Activated CD4-positive, alpha-beta T cell treated with anti-CD3 and anti-CD28 coated beads, Interleukin-2, Interleukin-4, amounts not matched to agents 100 ng/mL and 50 ng/mL, durations not matched to agents 16 hours and 8 hours (primary cell): ENCODE data around the gene DOK5.

Experiments
- DNase-seq: peaks from one replicate; pipeline ENCODE4 v3.0.0-alpha.2; 2020; ENCODE audit warnings: low spot score

Gene DOK5

DNA sequence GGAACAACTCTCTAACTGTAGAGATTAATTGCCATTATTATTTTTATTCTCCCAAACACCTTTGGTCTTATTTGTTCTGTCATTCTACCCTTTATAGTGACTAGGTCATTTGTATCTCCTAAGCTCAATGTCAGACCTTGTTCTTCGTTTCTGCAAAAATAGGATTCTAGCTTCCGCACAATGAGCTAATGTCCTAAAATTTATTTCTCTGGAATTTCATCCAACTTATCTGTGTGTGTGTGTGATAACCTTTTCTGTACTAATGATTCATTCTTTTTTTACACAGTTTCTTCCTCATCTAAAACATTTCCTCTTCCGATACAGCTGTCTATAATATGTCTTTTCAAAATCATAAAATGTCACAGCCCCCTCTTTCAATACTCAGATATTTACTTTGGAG lies 84.5 kb downstream of the DOK5 start:
- no peak for DNase-seq

DNA sequence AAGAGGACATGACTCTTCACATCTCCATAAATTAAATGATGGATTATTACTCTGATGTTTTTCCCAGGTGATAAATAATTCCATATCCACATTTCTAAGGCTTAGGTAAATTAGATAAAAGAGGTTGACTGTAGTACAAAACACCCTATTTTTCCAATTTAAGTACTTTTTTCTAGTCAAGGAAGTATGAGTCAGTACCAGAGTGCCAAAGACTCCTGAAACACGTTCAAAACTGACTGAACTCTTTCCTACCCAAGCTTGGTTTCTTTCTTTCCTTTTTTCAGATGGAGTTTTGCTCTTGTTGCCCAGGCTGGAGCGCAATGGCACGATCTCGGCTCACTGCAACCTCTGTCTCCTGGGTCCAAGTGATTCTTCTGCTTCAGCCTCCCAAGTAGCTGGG lies 85.0 kb downstream of the DOK5 start:
- DNase-seq: no peak

DNA sequence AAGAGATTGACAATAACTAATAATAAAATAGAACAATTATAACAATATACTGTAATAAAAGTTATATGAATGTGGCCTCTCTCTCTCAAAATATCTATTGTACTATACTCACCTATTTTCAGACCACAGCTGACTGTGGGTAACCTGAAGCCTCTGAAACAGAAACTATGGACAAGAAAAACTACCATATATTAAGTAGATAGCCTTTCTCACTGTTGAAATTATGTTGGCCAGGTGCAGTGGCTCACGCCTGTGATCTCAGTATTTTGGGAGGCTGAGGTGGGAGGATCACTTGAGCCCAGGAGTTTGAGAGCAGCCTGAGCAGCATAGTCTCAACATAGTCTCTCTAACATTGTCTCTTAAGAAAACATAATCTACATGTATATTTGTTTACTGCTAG lies 89.9 kb downstream of the DOK5 start:
- no peak for DNase-seq

DNA sequence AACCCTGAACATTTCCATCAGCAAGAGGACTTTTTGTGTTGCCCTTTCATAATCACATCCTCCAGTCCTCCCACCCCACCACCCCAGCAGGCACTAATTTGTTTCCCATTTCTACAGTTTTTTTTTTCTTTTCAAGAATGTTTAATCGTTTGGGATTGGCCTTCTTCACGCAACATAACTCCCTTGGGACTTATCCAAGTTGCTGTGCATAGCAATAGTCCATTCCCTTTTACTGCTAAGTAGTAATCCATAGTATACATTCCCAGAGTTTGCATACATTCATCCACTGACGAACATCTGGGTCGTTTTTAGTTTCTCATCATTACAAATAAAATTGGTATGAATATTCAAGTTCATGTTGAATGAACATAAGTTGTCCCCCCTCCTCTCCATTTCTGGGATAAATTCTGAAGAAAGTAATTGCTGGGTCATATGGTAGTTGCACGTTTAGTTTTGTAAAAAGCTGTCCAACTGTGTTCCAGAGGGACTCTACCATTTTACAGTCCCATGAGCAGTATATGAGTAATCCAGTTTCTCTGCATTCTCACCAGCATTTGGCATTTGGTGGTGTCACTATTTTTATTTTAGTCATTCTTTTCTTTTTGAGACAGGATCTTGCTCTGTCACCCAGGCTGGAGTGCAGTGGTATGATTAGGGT lies 90.8 kb downstream of the DOK5 start:
- no peak for DNase-seq

DNA sequence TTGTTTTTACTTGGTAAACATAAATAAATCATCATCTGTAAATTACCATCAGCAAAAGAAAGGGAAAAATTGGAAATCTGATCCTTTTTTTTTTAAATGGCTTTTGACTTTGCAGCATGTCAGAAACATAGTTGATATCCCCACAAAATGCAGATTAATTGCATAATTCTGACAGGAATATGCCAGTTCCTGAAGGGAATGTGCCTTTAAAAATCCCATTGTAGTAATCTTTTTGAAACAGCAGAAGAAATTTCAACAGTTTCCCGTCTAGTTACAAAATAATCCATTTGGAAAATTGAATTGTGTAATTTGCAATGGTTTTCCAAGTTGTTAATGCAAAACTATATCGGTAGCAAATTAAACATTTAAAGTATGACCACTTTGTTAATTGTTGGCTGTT lies 95.2 kb downstream of the DOK5 start:
- no peak for DNase-seq

DNA sequence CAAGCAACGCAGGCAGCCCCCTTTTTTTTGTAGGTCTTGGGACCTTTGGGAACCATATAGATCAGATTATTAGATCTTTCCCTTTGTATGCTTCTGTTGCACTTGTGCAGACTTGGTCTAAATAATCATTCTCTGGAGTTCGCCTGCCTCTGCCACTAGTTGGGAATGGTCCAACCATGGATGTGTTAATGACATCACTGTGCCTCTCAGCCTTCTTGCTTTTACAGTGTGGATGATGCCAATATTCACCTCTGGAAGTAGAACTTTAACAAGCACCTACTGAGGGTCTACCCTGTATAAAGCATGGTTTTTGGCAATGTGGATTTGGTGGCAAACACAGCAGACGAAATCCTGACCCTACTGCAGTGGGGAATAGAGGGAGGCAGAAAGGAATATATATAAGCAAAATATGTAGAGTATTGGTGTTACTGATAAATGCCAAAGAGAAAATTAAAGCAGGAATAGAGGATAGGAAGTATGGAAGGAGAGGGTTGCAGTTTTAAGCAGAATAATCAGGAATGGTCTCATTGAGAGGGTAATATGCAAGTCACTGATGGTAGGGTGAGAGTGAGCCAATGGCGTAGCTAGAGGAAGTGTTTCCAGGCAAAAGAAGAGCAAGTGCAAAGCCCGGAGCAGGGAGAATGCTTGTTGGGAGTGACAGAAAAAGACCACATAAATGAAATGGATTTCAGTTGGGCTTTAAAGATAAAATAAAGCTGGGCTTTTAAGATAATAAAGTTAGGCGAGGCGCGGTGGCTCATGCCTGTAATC lies 97.5 kb downstream of the DOK5 start:
- DNase-seq: no peak

DNA sequence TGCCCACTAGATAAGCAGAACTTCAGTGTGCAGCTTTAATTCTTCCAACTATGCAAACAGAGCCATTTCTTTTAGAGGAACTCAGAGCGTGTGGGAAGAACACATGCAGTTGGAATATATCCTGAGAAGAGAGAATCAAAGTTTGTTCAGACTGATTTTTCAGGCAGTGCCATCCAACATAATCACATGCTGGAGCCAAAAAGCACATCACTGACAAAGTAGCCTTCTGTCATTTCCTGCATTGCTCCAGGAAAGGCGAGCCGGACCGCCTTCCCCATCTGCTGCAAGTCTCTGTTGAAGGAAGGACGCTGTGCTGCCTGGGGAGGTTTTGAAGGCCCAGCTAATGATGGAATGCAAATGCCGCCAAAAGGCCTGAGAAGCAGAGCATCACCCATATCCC lies 98.4 kb downstream of the DOK5 start:
- DNase-seq: no peak

DNA sequence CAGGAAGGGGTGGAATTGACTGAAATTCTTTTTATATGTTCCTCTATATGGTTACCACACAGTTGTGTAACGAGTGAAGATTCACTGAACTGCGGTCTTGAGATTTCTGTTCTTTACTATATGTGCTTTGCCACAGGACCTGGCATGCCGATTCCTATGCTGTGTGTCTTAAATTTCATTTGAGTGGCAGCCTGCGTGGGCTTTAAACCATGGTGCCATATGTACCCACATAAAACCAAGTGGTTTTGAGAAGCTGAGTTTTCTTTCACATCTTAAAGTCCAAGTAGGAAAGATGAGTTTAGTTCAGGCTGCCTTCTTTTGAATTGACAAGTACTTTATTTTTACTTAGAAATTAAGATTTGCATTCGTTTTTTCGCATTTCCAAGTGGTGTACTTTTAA lies 101.1 kb downstream of the DOK5 start:
- DNase-seq: no peak

DNA sequence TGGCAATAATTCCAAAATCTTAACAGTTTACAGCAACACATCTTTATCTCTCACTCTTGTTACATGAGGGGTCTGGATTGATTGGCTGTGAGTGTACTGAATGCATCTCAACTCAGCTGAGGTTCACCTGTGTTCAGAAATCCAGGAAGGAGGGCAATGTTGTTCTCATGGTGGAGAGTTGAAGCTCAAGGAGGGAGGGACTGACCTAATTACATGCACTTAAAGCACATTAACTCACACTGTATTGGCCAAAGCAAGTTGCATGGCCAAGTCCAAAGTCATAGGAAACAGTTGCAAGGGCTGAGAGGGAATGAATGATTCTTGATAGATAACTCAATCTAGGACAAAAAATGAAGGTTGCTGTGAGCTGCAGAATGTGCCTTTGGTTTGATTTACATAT lies 102.2 kb downstream of the DOK5 start:
- DNase-seq: no peak

DNA sequence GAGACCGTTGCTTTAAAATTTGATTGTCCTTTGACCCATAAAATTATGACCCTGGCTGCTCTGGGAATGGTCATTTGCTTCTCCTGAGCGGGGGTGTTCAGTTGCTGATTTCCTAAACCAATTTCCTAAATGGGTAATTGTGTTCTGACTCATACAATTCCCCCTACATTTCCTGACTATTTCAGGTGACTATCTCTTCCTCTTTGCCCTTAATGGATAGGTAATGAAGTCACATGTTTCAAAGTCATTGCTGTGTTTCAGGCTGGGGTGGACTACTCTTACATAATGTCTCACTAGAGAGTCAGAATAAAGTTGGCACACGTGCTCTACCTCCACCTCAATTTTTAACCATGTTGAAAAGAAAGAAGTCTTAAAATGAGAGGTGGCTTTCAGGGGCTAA lies 109.8 kb downstream of the DOK5 start:
- no peak for DNase-seq

DNA sequence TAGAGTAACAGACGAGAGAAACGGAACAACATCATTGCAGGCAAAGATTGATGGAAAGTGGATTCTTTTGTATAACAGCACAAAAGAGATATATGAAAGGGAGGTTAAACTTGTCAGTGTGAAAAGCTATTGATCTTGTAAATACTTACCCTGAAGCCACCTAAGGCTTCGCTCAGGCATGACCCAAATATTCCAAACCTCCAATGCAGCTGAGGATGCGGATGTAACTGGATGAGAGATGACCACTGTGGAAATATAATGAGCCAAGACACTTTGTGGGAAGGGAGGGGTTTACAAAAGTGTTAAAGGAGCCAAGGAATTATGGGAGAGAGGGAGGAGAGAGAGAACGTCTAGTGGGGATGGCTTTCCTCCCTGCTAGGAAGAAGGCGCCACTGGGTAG lies 112.0 kb downstream of the DOK5 start:
- DNase-seq: no peak

DNA sequence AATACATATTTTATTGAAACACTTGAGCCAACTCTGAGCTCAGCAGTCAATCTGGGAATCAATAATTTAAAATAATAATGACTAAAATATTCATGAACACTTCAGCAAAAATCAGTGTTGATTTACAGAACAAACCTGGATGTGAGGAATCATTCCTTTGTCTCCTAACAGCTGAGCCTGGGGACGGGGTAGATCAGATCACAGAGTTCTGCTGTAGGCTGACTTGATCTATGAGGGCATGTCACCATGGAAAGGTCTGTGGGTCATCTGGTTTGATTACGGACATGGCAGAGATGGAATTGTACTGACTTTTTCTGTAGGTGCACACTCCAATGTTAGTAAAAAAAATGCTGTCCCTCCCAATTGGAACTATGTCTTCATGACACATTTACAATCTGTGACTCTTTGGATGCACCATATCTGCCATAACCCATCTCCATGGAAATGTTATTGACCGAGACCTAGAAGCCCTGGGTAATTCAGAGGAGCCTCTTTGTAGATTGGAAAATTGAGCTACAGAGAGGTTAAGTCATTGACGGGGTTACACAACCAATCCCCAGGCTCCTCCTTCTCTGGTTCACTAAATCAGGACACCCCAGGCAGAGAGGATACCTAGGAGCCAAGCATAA lies 114.1 kb downstream of the DOK5 start:
- DNase-seq: no peak

DNA sequence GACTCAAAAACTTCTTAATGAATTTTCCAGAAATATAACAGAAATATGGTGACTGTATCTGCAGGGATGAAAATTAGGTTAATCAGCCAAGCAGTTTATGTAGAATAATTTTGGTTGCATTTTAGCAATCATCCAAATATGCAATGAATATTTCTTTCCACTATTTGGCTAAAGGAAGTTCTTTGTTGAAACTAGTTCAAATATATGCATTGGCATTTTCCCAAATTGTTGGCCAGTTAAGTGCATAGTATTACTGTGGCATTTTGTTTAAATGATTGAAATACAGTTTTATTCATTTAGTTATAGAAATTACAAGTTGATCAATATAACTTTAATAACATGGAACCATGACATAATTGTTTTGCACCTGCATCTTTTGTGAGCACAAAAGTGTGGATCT lies 115.5 kb downstream of the DOK5 start:
- no peak for DNase-seq

DNA sequence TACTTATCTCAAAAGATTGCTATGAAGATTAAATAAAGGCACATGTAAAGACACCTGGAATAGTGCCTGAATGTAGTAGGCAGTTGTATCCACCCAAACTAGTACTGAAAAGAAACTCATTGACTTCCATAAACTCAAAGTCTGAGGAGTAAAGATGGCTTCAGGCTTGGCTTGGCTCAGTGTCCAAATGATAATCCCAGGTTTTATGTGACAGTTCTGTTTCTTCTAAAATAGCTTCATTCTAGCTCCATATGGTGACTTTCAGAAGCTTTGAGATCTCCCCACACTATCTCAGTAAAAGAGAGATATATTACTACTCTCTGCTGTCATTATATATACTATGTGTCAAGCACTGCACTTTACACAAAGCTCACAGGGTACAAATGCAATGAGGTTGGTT lies 121.3 kb downstream of the DOK5 start:
- DNase-seq: no peak

DNA sequence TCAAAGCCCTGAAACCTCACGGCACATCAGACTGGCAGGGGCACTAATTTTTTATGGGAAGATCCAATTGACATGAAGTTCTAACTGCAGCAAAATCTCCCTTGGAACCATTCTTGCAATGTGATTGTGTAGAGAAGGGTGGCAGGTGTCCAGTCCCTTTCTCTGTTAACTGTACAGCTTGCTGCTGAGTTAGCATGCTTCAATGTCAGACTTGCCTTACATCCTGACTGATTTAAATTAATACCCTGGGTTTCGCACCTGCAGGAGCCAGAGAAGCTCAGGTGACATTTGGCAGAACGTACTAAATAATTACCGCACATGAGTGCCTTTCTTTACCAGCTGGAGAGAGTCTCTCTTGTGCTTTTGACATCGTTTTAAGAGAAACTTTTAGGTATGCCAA lies 123.0 kb downstream of the DOK5 start:
- DNase-seq: no peak

DNA sequence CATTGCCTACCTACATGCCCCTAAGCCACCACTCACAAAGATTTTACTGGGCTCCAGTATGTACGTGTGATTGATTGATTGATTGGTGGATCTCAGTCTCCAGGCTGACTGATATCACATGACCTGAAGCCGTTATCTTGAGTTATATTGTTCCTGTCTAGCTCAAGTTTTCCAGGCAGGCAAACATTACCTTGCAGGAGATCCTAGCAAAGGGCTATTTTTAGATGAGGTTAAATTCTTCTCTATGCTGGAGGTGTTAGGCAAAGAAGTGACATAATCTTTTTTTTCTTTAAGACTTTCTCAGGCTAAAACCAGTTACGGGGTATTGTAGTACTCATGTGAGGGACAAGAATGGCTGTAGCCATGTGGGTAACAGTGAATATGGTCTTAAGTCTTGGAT lies 125.2 kb downstream of the DOK5 start:
- DNase-seq: no peak

DNA sequence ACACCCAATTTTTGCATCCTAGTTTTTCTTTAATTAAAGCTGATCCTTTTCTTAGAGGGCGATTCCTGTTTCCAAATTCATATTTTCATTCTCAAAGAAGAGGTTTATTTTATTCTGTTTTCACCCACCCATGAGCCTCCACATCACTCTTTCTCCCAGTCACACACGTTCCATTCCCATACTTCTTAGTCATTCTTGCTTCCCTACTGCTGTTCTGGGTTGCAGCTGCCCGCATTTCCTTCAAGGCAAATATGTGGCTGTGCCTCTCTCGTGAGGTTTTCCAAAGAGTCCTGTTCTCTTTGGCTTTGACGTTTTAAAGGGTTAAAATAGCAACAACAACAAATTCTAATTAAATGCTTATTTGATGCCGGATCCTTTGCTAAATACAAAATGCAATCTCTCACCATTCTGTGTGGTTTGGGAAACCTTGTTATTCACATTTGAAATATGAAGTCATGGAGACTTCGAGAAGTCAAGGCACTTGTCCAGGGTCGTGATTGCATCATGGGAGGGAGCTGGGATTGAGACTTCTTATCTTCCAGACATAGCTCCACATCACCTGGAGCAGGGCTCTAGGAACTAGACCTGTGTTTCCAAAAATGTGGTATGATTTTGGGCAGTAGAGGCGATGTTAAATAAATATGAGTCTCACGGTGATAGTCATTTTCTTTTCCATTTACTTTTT lies 126.6 kb downstream of the DOK5 start:
- no peak for DNase-seq

DNA sequence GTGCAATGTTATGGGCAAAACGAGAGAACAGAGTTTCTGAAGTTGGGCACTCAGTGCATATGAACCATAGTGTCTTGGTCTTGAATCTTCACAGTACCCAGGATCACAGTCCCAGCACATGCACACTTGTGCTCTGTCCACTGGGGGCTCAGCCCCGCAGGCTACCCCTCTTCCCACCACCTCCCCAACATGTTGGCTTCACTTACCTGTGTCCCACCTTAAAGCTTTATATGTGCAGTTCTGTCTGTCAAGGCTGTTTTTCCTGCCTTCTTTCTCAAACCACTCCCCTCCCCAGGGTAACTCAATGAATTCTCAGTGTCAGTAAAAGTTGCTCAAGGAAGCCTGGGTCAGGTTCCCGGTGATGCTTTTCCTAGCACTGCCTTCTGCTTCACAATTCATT lies 129.9 kb downstream of the DOK5 start:
- no peak for DNase-seq

DNA sequence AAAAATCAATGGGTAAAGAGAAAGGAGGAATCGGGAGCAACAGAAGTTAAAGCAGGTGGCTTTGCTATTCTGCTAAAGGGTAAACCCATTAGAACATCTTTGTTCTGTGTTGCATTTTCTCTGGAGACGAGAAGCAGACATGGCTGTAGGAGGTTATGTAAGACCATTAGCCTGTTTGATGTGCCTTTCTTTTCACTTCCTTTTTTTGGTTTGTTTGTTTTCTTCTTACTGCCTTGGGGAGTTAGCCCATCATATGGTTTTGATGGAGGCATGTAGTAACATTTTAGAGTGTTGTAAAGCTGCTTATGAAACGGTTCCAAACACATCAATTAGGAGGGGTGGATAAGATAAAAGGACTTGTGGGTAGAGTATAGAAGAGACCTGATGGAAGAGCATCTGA lies 131.0 kb downstream of the DOK5 start:
- no peak for DNase-seq

DNA sequence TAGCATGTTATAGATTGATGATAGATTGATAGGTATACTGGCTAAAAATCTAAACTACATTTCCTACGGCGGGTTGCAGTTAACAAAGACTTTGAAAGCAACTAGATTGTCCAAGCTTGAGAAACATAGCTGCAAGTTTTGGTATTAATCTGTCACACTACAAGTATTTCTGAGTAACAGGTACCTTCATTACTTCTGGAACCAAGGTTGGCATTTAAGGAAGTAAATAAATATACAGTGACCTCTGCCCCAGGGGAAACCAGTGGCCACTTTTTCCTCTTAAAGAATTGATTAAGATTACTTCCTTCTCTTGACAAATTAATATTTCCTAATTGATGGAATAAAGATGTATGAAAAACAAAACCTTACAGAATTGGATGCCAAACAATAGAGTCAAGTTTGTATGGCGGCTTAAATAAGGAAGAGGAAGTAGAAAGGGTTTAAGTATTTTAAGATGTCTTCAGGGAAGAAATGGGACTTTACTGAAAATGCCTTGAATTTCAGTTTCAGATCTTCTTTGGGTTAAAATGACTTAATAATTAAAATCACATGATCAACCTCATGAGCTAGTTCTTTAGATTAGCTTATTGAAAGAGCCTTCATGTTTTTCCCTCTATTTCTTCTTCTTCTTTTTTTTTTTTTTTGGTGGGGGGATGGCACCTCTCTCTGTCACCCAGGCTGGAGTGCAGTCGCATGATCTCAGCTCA lies 132.8 kb downstream of the DOK5 start:
- no peak for DNase-seq

DNA sequence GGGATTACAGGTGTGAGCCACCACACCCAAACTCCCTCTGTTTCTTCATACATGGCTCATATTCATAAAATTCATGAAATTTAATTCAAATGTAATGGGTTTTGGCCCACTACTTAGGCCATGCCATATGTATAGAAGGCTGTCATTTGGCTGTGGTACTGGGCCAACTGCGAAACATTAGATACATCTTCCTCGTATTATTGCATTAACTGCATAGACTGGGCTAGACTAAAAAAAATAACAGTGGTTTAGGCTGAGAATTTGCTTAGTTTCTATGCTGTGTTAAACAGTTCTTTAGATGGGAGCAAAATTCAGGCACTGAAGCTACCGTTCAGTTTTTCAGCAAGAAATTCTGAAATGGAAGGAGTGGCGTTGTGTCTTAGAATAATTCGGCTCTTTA lies 133.6 kb downstream of the DOK5 start:
- no peak for DNase-seq

DNA sequence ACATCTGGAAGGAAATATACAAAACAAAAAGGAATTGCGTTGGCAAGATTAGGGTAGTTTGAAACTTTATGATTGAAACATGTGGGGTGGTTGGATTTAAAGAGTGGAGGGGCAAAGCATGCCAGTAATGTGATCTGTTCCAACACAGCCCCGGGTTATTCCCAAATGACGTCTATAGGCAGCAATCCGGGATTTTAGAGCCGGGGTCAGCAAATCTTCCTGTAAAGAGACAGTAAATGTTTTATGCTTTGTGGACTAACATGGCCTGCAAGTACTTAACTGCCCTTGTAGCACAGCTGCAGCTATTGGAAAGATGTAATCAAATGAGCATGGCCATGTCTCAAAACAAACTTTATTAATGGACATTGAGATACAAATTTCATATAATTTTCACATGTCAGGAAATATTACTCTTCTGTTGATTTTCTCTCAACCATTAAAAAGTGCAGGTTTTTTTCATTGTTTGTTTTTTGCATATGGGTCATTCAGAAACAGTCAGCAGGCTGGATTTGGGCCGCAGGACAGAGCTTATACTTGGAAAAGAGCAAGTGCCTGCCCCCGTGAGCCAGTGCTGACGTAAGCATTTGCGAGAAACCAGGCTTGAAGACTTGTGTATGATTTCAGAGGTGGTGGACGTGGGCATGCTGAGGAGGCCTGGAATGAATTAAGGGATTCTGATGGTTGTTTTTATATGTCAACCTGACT lies 136.5 kb downstream of the DOK5 start:
- DNase-seq: no peak
